SK-N-SH treated with all-trans-retinoic acid at 6 μM for 48 hours (cell line): ENCODE measurements around the gene AVPI1.

Experiments
- ATAC-seq: fragments of 200-7000 bp; cut with Tn5 transposase; 3 replicates; pipeline ENCODE4 v1.9.1; 2020; ENCODE audit warnings: mild to moderate bottlenecking, moderate library complexity
- ARNTL ChIP-seq: fragments of 450-650 bp; formaldehyde crosslinking; IDR thresholded peaks from 2 replicates; pipeline ENCODE4 v1.5.0; 2020; ENCODE audit warnings: low read depth, mild to moderate bottlenecking, moderate library complexity, borderline replicate concordance
- BACH2 ChIP-seq: fragments of 250-450 bp; sonication (Bioruptor Pico); IDR thresholded peaks from 2 replicates; pipeline ENCODE4 v1.9.0; 2021; ENCODE audit warnings: mild to moderate bottlenecking, borderline replicate concordance
- CSDC2 ChIP-seq: fragments of 250-450 bp; sonication (Bioruptor Pico); IDR thresholded peaks from 2 replicates; pipeline ENCODE4 v1.5.0; 2020; ENCODE audit warnings: mild to moderate bottlenecking, moderate library complexity
- ESRRG ChIP-seq: fragments of 250-450 bp; sonication (Bioruptor Pico); IDR thresholded peaks from 2 replicates; pipeline ENCODE4 v1.6.1; 2021; ENCODE audit warnings: mild to moderate bottlenecking
- GLIS3 ChIP-seq: fragments of 250-450 bp; sonication (Bioruptor Pico); IDR thresholded peaks from 2 replicates; pipeline ENCODE4 v1.5.0; 2020; ENCODE audit warnings: mild to moderate bottlenecking, moderate library complexity
- ISL1 ChIP-seq: fragments of 250-450 bp; sonication (Bioruptor Pico); IDR thresholded peaks from 2 replicates; pipeline ENCODE4 v2.1.2; 2022; ENCODE audit warnings: mild to moderate bottlenecking, moderate library complexity
- OSR1 ChIP-seq: fragments of 250-450 bp; sonication (Bioruptor Pico); IDR thresholded peaks from 2 replicates; pipeline ENCODE4 v1.8.0; 2022; ENCODE audit warnings: moderate library complexity, mild to moderate bottlenecking, inconsistent platforms
- PPARA ChIP-seq: fragments of 250-450 bp; sonication (Bioruptor Pico); IDR thresholded peaks from 2 replicates; pipeline ENCODE4 v1.5.0; 2020; ENCODE audit warnings: mild to moderate bottlenecking, borderline replicate concordance
- SNAI2 ChIP-seq: fragments of 250-450 bp; sonication (Bioruptor Pico); IDR thresholded peaks from 2 replicates; pipeline ENCODE4 v1.5.0; 2020; ENCODE audit warnings: mild to moderate bottlenecking, moderate library complexity
- TCF4 ChIP-seq: fragments of 250-450 bp; sonication (Bioruptor Pico); IDR thresholded peaks from 2 replicates; pipeline ENCODE4 v1.8.0; 2021; ENCODE audit warnings: mild to moderate bottlenecking, moderate library complexity, borderline replicate concordance
- TOX ChIP-seq: fragments of 250-450 bp; sonication (Bioruptor Pico); IDR thresholded peaks from 2 replicates; pipeline ENCODE4 v1.8.0; 2021; ENCODE audit warnings: mild to moderate bottlenecking, moderate library complexity, borderline replicate concordance
- ZC3H10 ChIP-seq: fragments of 250-450 bp; sonication (Bioruptor Pico); IDR thresholded peaks from 2 replicates; pipeline ENCODE4 v1.5.1; 2021; ENCODE audit warnings: mild to moderate bottlenecking, moderate library complexity
- ZFP3 ChIP-seq: fragments of 250-450 bp; sonication (Bioruptor Pico); IDR thresholded peaks from 2 replicates; pipeline ENCODE4 v1.5.0; 2020; ENCODE audit warnings: mild to moderate bottlenecking, moderate library complexity
- ZFP30 ChIP-seq: fragments of 450-650 bp; formaldehyde crosslinking; IDR thresholded peaks from 2 replicates; pipeline ENCODE4 v1.5.0; 2022; ENCODE audit warnings: mild to moderate bottlenecking, moderate library complexity
- ZNF565 ChIP-seq: fragments of 450-650 bp; formaldehyde crosslinking; conservative IDR thresholded peaks from 2 replicates; pipeline ENCODE4 v1.5.0; 2020; ENCODE audit warnings: low read depth, mild to moderate bottlenecking, moderate library complexity
- ZNF70 ChIP-seq: fragments of 450-650 bp; formaldehyde crosslinking; IDR thresholded peaks from 2 replicates; pipeline ENCODE4 v1.5.0; 2020; ENCODE audit warnings: mild to moderate bottlenecking, moderate library complexity
- ZNF8 ChIP-seq: fragments of 450-650 bp; formaldehyde crosslinking; IDR thresholded peaks from 2 replicates; pipeline ENCODE4 v1.5.0; 2020; ENCODE audit warnings: mild to moderate bottlenecking, moderate library complexity
- TF ChIP-seq, protein P1 (sequence below): fragments of 250-450 bp; sonication (Bioruptor Pico); IDR thresholded peaks from 2 replicates; pipeline ENCODE4 v1.8.0; 2020; ENCODE audit warnings: mild to moderate bottlenecking, moderate library complexity, borderline replicate concordance
- TF ChIP-seq, protein P2 (sequence below): fragments of 250-450 bp; sonication (Bioruptor Pico); IDR thresholded peaks from 2 replicates; pipeline ENCODE4 v1.5.1; 2020; ENCODE audit warnings: low read depth, mild to moderate bottlenecking, moderate library complexity
- TF ChIP-seq, protein P3 (sequence below): fragments of 250-450 bp; sonication (Bioruptor Pico); IDR thresholded peaks from 2 replicates; pipeline ENCODE4 v1.5.0; 2020; ENCODE audit warnings: mild to moderate bottlenecking, moderate library complexity

The AVPI1 gene

GRCh38 chr10:97629289-97629688 is 57.8 kb downstream of the AVPI1 start (continued):
- TF ChIP-seq TCF4 (CRISPR knock-in tag) (no peak), BACH2 (no peak), ZFP3 (CRISPR knock-in tag) (no peak), ESRRG (no peak), CSDC2 (CRISPR knock-in tag) (no peak), ARNTL (no peak), TOX (CRISPR knock-in tag) (no peak), ZFP30 (CRISPR knock-in tag) (no peak), ZC3H10 (CRISPR knock-in tag) (no peak), OSR1 (CRISPR knock-in tag) (no peak)

GRCh38 chr10:97628228-97628627 is 58.8 kb downstream of the AVPI1 start:
- ATAC-seq, result no peak
- TF ChIP-seq ZNF565 (CRISPR knock-in tag), result no peak
- TF ChIP-seq ZFP30 (CRISPR knock-in tag), result no peak
- TF ChIP-seq ZNF70 (CRISPR knock-in tag), result no peak
- no peak for TF ChIP-seq ZC3H10 (CRISPR knock-in tag)
- no peak for TF ChIP-seq SNAI2 (CRISPR knock-in tag)
- TF ChIP-seq, protein P1, sequence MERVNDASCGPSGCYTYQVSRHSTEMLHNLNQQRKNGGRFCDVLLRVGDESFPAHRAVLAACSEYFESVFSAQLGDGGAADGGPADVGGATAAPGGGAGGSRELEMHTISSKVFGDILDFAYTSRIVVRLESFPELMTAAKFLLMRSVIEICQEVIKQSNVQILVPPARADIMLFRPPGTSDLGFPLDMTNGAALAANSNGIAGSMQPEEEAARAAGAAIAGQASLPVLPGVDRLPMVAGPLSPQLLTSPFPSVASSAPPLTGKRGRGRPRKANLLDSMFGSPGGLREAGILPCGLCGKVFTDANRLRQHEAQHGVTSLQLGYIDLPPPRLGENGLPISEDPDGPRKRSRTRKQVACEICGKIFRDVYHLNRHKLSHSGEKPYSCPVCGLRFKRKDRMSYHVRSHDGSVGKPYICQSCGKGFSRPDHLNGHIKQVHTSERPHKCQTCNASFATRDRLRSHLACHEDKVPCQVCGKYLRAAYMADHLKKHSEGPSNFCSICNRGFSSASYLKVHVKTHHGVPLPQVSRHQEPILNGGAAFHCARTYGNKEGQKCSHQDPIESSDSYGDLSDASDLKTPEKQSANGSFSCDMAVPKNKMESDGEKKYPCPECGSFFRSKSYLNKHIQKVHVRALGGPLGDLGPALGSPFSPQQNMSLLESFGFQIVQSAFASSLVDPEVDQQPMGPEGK (CRISPR knock-in tag), result no peak
- TF ChIP-seq ZFP3 (CRISPR knock-in tag), result no peak
- no peak for TF ChIP-seq ISL1 (CRISPR knock-in tag)
- TF ChIP-seq, protein P2, sequence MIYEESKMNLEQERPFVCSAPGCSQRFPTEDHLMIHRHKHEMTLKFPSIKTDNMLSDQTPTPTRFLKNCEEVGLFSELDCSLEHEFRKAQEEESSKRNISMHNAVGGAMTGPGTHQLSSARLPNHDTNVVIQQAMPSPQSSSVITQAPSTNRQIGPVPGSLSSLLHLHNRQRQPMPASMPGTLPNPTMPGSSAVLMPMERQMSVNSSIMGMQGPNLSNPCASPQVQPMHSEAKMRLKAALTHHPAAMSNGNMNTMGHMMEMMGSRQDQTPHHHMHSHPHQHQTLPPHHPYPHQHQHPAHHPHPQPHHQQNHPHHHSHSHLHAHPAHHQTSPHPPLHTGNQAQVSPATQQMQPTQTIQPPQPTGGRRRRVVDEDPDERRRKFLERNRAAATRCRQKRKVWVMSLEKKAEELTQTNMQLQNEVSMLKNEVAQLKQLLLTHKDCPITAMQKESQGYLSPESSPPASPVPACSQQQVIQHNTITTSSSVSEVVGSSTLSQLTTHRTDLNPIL (CRISPR knock-in tag), result no peak
- TF ChIP-seq, protein P3, sequence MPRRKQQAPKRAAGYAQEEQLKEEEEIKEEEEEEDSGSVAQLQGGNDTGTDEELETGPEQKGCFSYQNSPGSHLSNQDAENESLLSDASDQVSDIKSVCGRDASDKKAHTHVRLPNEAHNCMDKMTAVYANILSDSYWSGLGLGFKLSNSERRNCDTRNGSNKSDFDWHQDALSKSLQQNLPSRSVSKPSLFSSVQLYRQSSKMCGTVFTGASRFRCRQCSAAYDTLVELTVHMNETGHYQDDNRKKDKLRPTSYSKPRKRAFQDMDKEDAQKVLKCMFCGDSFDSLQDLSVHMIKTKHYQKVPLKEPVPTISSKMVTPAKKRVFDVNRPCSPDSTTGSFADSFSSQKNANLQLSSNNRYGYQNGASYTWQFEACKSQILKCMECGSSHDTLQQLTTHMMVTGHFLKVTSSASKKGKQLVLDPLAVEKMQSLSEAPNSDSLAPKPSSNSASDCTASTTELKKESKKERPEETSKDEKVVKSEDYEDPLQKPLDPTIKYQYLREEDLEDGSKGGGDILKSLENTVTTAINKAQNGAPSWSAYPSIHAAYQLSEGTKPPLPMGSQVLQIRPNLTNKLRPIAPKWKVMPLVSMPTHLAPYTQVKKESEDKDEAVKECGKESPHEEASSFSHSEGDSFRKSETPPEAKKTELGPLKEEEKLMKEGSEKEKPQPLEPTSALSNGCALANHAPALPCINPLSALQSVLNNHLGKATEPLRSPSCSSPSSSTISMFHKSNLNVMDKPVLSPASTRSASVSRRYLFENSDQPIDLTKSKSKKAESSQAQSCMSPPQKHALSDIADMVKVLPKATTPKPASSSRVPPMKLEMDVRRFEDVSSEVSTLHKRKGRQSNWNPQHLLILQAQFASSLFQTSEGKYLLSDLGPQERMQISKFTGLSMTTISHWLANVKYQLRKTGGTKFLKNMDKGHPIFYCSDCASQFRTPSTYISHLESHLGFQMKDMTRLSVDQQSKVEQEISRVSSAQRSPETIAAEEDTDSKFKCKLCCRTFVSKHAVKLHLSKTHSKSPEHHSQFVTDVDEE (CRISPR knock-in tag), result no peak
- TF ChIP-seq GLIS3, result no peak
- TF ChIP-seq ARNTL, result no peak
- no peak for TF ChIP-seq BACH2

DNA sequence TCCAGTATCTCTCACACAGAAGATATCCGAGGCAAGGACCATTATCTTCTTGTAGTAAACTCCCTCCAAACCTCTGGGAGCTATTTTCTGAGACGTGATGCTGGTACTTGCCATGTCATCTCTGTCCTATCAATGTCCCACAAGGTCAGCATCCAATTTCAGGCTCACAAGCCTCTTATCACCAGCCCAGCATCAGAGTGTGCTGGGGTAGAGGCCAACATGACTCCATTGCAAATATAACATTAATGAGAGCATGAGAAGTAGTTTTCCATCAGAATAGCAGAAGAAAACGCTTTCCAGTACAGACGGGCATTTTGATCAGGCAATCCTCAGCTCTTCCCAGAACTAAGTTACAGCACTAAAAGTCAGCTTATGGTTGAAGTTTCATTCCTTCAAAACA is 59.3 kb downstream of the AVPI1 start:
- no peak for ATAC-seq
- TF ChIP-seq TOX (CRISPR knock-in tag), result no peak
- no peak for TF ChIP-seq ZFP3 (CRISPR knock-in tag)
- TF ChIP-seq OSR1 (CRISPR knock-in tag), result no peak
- TF ChIP-seq, protein P3 (CRISPR knock-in tag), result no peak
- no peak for TF ChIP-seq SNAI2 (CRISPR knock-in tag)
- no peak for TF ChIP-seq PPARA (CRISPR knock-in tag)
- TF ChIP-seq ZNF8, result no peak
- TF ChIP-seq TCF4 (CRISPR knock-in tag), result no peak
- no peak for TF ChIP-seq BACH2
- no peak for TF ChIP-seq ZFP30 (CRISPR knock-in tag)
- no peak for TF ChIP-seq ESRRG
- TF ChIP-seq ZNF70 (CRISPR knock-in tag), result no peak
- TF ChIP-seq, all 23 proteins: peak for 0
